A549 treated with ZK216348 at 1 μM for 4 hours (cell line): ENCODE measurements around the gene CACNA1I. TPM values are rescaled to one million over a fixed set of nuclear protein-coding genes. Genes with fewer than 3 reads are reported as not detected.

Source experiments
- total RNA-seq: library from RNA; stranded (reverse); fragments of 200-300 nt; extraction: Qiagen RNA extraction; gene quantifications from 5 replicates; pipeline ENCODE4 v1.2.3, GENCODE V29; 2022; ENCODE audit warnings: low read depth

Gene CACNA1I
- total RNA-seq: 0.02 to 0.06 TPM (median 0.03 TPM) in 4 of 5 replicates, not detected in the other

DNA sequence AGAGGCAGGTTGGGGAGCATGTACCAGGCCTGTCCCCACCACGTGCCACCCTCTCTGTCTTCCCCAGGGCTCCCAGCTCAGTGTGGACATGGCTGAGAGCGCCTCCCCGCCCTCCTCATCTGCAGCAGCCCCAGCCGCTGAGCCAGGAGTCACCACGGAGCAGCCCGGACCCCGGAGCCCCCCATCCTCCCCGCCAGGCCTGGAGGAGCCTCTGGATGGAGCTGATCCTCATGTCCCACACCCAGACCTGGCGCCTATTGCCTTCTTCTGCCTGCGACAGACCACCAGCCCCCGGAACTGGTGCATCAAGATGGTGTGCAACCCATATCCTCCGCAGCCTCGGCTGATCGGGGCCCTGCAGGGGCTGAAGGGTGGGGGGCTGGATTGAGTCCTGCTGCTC lies at the start of gene CACNA1I:
TSS of gene CACNA1I (plus strand) at position 89 of the 400 bp plus-strand sequence. CDS start at position 89, 0 bp downstream.

DNA sequence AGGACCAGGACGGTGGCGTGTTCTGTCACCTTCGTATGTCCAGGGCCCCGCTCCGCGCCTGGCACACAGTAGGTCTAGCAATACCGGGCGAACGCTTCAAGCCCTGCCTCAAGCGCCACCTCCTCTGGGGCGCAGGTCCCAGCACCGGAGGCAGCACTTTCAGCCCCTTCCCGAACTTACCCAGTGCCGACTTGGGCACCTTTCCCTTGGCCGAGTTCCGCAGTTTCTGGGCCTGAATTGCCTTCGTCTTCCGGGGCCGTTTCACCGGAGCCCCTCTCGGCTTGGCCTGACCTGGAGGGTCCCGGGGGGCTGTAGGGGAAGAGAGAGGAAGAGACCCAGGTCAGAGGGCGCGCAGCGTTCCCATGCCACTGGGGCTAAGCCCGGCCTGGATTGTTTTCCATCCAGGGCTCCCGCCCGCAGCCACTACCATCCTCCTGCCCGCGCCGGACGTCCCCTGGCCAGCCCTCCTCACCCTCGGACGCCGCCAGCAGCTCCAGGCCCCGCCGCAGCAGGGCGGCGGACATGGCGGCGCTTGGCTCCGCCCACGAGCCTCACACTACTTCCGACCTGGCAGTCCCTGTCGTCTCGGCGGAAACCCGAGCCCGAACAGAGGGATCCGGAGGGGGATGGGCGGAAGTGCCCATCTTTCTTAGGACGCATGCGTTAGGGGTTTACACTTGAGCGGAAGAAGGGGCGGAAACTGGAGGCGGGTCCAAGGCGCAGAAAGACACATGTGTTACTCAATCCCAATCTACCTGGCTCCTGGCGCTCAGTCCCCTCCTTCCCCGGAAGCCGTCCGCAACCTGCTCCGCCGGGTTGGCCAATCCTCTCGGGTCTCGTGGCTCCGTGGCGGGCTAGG lies 38.1 kb upstream of the CACNA1I start, which contains the start of gene RPS19BP1:
TSS of gene RPS19BP1 (minus strand) at position 534 of the 859 bp plus-strand sequence. CDS start at position 524, 10 bp downstream.

Other genes starting within 250 kb of the CACNA1I start
- 6.1 to 13.5 TPM (median 11.4 TPM) in 5 replicates for gene SYNGR1, start 220.8 kb upstream of the CACNA1I start, total RNA-seq
- gene TAB1, start 171.0 kb upstream of the CACNA1I start, total RNA-seq: 6.6 to 11.7 TPM (median 10.8 TPM) in 5 replicates
- 0.20 to 0.76 TPM (median 0.56 TPM) in 5 replicates for gene MGAT3, start 113.7 kb upstream of the CACNA1I start, total RNA-seq
- gene MIEF1, start 68.5 kb upstream of the CACNA1I start, total RNA-seq: 20.9 to 28.7 TPM (median 23.6 TPM) in 5 replicates
- gene ATF4, start 50.2 kb upstream of the CACNA1I start, total RNA-seq: 314 to 397 TPM (median 337 TPM) in 5 replicates
- gene RPS19BP1, start 38.0 kb upstream of the CACNA1I start, total RNA-seq: 66.5 to 118 TPM (median 97.0 TPM) in 5 replicates